Activated T-cell treated with anti-CD3 and anti-CD28 coated beads for 48 hours (primary cell): Measurements from ENCODE around the gene GAGE12E.
"Not testable (repeated sequence)": the region's sequence is repeated elsewhere in the genome, so short reads cannot be mapped to it uniquely, and the experiment has no call there.

Source experiments
- DNase-seq: peaks from one replicate; pipeline ENCODE4 v3.0.0-alpha.2; 2020; ENCODE audit warnings: low read depth

The GAGE12E gene

GRCh38 chrX:49550989-49551388 is at the start of gene GAGE12E:
Gene GAGE12E (plus strand): TSS chrX:49551289. CDS start chrX:49552444, 1,155 bp downstream.
- not testable (repeated sequence) for DNase-seq

DNA sequence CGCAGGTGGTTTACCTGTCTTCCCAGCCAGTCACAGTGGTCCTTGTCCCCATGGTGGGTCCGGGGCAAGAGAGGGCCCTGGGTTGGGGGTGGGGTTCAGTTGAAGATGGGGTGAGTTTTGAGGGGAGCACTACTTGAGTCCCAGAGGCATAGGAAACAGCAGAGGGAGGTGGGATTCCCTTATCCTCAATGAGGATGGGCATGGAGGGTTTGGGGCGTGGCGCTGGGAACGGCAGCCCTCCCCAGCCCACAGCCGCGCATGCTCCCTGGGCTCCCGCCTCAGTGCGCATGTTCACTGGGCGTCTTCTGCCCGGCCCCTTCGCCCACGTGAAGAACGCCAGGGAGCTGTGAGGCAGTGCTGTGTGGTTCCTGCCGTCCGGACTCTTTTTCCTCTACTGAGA is 19.2 kb upstream of the GAGE12E start, which contains the start of gene GAGE12C:
Gene GAGE12C (plus strand): TSS at position 301 of the 400 bp plus-strand sequence. CDS start 1,155 bp downstream, outside the sequence.
- not testable (repeated sequence) for DNase-seq

DNA sequence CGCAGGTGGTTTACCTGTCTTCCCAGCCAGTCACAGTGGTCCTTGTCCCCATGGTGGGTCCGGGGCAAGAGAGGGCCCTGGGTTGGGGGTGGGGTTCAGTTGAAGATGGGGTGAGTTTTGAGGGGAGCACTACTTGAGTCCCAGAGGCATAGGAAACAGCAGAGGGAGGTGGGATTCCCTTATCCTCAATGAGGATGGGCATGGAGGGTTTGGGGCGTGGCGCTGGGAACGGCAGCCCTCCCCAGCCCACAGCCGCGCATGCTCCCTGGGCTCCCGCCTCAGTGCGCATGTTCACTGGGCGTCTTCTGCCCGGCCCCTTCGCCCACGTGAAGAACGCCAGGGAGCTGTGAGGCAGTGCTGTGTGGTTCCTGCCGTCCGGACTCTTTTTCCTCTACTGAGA is 9.7 kb upstream of the GAGE12E start, which contains the start of gene GAGE12D:
Gene GAGE12D (plus strand): TSS at position 301 of the 400 bp plus-strand sequence. CDS start 1,155 bp downstream, outside the sequence.
- not testable (repeated sequence) for DNase-seq

- not testable (repeated sequence) for DNase-seq
Measured at GRCh38 chrX:49560542-49560941, 9.5 kb downstream of the GAGE12E start, which contains the start of gene GAGE12F. Gene GAGE12F (plus strand): TSS chrX:49560842. CDS start chrX:49561997, 1,155 bp downstream.

DNA sequence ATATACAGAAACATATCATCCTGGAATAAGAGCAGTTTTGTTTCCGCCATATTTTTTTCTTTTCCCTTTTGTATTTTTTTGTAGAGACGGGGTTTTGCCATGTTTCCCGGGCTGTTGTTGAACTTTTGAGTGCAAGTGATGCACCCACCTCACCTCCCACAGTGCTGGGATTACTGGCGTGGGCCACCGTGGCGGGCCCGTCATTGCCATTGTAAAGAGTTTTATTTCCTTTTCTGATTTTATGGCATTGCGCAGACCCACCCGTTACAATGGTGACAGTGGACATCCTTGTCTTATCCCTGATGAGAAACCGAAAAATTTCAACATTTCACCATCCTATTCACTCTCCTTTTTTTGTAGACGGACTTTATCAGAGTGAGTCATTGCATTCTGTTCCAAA is 17.6 kb downstream of the GAGE12E start:
- DNase-seq, result not testable (repeated sequence)

DNA sequence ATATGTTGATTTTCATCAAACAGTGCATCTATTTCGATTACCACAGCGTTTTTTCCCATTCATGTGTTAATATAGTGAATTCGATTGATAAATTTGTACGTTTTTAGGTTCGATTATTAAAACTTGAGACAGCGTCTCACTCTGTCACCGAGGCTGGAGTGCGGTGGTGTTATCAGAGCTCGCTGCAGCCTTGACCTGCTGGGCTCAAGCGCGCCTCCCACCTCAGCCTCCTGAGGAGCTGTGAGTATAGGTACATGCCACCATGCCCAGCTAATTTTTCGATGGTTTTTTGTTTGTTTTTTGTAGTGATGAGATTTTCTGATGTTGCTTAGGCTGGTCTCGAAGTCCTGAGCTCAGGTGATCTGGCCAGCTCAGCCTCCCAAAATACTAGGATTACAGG is 18.1 kb downstream of the GAGE12E start:
- DNase-seq, result not testable (repeated sequence)

- DNase-seq, result not testable (repeated sequence)
Measured at GRCh38 chrX:49570100-49570499, 19.0 kb downstream of the GAGE12E start, which contains the start of gene GAGE12G. Gene GAGE12G (plus strand): TSS chrX:49570400. CDS start chrX:49571555, 1,155 bp downstream.

DNA sequence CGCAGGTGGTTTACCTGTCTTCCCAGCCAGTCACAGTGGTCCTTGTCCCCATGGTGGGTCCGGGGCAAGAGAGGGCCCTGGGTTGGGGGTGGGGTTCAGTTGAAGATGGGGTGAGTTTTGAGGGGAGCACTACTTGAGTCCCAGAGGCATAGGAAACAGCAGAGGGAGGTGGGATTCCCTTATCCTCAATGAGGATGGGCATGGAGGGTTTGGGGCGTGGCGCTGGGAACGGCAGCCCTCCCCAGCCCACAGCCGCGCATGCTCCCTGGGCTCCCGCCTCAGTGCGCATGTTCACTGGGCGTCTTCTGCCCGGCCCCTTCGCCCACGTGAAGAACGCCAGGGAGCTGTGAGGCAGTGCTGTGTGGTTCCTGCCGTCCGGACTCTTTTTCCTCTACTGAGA is 28.6 kb downstream of the GAGE12E start, which contains the start of gene GAGE12H:
Gene GAGE12H (plus strand): TSS at position 301 of the 400 bp plus-strand sequence. CDS start 1,155 bp downstream, outside the sequence.
- not testable (repeated sequence) for DNase-seq

DNA sequence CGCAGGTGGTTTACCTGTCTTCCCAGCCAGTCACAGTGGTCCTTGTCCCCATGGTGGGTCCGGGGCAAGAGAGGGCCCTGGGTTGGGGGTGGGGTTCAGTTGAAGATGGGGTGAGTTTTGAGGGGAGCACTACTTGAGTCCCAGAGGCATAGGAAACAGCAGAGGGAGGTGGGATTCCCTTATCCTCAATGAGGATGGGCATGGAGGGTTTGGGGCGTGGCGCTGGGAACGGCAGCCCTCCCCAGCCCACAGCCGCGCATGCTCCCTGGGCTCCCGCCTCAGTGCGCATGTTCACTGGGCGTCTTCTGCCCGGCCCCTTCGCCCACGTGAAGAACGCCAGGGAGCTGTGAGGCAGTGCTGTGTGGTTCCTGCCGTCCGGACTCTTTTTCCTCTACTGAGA is 38.1 kb downstream of the GAGE12E start, which contains the start of gene GAGE2A:
Gene GAGE2A (plus strand): TSS at position 301 of the 400 bp plus-strand sequence. CDS start 1,155 bp downstream, outside the sequence.
- not testable (repeated sequence) for DNase-seq

DNA sequence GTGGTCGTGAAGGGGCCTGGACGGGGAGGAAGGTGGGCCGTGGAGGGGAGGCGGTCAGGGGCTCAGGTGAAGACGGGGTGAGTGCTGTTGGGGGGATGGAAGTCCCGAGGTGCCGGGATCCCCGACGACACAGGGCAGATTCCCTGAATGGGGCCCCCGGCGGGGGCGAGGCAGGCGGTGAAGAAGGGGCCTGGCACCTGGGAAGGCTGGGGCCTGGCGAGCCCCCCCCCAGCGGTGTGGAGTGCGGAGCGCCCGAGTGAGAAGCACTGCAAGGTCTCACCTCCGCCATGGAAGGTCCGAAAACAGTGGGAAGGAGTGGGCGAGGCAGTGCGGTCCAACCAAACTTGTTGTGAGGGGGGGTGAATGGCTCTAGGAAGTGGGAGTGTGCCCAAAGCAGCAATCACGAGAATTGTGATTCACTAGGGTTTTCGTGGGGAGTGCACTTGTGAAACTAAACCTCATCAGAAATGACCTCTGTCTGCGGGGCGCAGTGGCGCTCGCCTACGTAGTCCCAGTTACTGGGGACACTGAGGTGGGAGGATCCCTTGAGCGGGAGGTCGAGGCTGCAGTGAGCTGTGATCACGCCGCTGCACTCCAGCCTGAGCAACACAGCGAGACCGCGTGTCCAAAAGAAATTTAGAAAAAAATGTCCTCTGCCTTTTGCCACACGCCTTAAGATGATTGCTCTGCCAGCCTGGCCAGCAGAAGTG is 38.8 kb downstream of the GAGE12E start:
- not testable (repeated sequence) for DNase-seq

DNA sequence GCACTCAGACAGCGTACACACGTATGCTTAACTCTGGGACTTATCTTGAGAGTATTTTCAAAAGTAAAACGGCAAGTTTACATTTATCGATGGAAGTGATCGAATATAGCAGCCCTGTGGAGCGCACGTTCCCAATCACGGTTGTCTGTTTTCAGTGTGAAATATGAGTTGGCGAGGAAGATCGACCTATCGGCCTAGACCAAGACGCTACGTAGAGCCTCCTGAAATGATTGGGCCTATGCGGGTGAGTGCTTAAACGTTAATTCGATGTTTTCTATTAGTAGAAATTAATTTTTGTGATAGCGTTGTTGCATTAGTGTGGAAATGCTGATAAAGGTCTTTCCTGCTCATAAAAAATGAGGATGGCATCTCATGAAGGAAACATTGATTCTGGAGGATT is 39.4 kb downstream of the GAGE12E start:
- DNase-seq, result not testable (repeated sequence)

GRCh38 chrX:49598720-49599119 is 47.6 kb downstream of the GAGE12E start, which contains the start of gene GAGE1:
Gene GAGE1 (plus strand): TSS chrX:49599020. CDS start chrX:49600175, 1,155 bp downstream.
- not testable (repeated sequence) for DNase-seq
